ENCODE measurements around the gene RUNX2.

RUNX2 gene

GRCh38 chr6:45619211-45619760, 291.2 kb downstream of the RUNX2 start:
- no peak for DNase-seq (ENCODE audit: low read depth)

GRCh38 chr6:45619994-45620471, 291.9 kb downstream of the RUNX2 start:
- DNase-seq (ENCODE audit: low read depth), result no peak

- no peak for DNase-seq (ENCODE audit: low read depth)
Measured at GRCh38 chr6:45624228-45624627, 296.1 kb downstream of the RUNX2 start.

- DNase-seq (ENCODE audit: low read depth), result peak; percentile 13
Measured at GRCh38 chr6:45625191-45625664, 297.1 kb downstream of the RUNX2 start.

GRCh38 chr6:45626087-45626891, 298.2 kb downstream of the RUNX2 start:
- no peak for DNase-seq (ENCODE audit: low read depth)

- no peak for DNase-seq (ENCODE audit: low read depth)
Measured at GRCh38 chr6:45630314-45630713, 302.2 kb downstream of the RUNX2 start.

- no peak for DNase-seq (ENCODE audit: low read depth)
Measured at GRCh38 chr6:45630801-45631200, 302.7 kb downstream of the RUNX2 start.

- DNase-seq (ENCODE audit: low read depth), result no peak
Measured at GRCh38 chr6:45631396-45631795, 303.3 kb downstream of the RUNX2 start.

- no peak for DNase-seq (ENCODE audit: low read depth)
Measured at GRCh38 chr6:45633272-45633908, 305.3 kb downstream of the RUNX2 start.

GRCh38 chr6:45634231-45634630, 306.1 kb downstream of the RUNX2 start:
- no peak for DNase-seq (ENCODE audit: low read depth)

- no peak for DNase-seq (ENCODE audit: low read depth)
Measured at GRCh38 chr6:45635284-45635867, 307.2 kb downstream of the RUNX2 start.

- no peak for DNase-seq (ENCODE audit: low read depth)
Measured at GRCh38 chr6:45637056-45637455, 308.9 kb downstream of the RUNX2 start.

GRCh38 chr6:45637611-45638257, 309.6 kb downstream of the RUNX2 start:
- no peak for DNase-seq (ENCODE audit: low read depth)

- DNase-seq (ENCODE audit: low read depth), result no peak
Measured at GRCh38 chr6:45640081-45640491, 312.0 kb downstream of the RUNX2 start.

- DNase-seq (ENCODE audit: low read depth), result no peak
Measured at GRCh38 chr6:45640811-45641210, 312.7 kb downstream of the RUNX2 start.

- DNase-seq (ENCODE audit: low read depth), result no peak
Measured at GRCh38 chr6:45642331-45643125, 314.4 kb downstream of the RUNX2 start.

- no peak for DNase-seq (ENCODE audit: low read depth)
Measured at GRCh38 chr6:45643126-45643525, 315.0 kb downstream of the RUNX2 start.

- DNase-seq (ENCODE audit: low read depth), result no peak
Measured at GRCh38 chr6:45644720-45645119, 316.6 kb downstream of the RUNX2 start.

GRCh38 chr6:45645302-45645701, 317.2 kb downstream of the RUNX2 start:
- no peak for DNase-seq (ENCODE audit: low read depth)

GRCh38 chr6:45647341-45648261, 319.5 kb downstream of the RUNX2 start:
- DNase-seq (ENCODE audit: low read depth), result no peak

Measured in activated T-cell treated with anti-CD3 and anti-CD28 coated beads for 24 hours (primary cell).